NCI-H446 treated with DMSO at 0.1 percent for 48 hours (cell line): ENCODE results near the gene HSH2D.

Source experiments
- DNase-seq: peaks from one replicate; lab custom pipeline; 2025; lab: John Stamatoyannopoulos, UW

HSH2D gene

GRCh38 chr19:16121141-16121540 lies 22.3 kb upstream of the HSH2D start:
- no peak for DNase-seq

- no peak for DNase-seq
Observed at GRCh38 chr19:16121967-16122366, 21.5 kb upstream of the HSH2D start.

GRCh38 chr19:16124953-16125352 lies 18.5 kb upstream of the HSH2D start:
- no peak for DNase-seq

GRCh38 chr19:16125737-16126495 lies 17.6 kb upstream of the HSH2D start:
- DNase-seq: no peak

DNA sequence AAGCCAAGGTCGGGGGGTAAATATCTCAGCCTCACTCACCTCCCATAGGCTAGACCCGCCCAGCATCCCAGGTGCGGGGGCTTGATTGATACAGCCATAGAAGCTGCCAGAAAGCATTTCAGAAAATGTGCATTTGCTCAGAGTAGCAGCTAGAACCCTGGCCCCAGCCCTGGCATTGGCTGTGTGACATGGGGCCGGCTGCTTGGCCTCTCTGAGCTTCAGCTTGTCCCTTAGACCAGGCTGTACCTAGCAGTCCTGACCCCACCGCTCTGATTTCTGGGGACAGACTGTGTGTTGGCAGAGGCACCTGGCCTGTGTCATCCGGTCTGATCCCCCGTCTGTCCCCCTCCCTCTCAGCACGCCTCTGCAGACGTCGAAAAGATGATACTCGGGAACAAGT lies 16.4 kb upstream of the HSH2D start:
- DNase-seq: no peak

DNA sequence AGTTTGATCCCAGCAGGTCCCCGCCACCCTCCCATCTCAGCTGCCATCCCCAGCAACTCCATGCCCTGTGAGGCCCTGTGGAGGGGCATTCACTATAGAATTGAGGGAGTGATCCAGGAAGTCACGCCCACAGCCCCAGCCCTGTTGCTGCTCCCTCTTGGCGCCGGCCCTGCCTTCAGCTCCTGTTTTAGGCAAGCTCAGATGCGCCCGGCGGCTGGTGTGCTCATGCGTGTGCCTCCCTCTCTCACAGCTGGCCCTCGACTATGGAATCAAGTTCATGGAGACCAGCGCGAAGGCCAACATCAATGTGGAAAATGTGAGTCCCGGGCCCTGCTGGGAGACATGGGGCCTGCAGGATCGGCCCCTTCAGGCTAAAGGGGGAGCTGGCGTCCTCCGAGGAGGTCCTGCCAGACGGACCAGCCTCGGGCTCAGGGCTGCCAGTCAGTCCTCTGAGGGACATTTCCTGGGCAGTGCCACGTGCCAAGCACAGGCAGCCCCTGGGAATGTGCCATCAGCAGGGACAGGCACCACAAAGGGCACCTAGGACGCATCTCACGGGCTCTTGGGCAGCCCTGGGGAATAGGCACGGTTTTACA lies 15.6 kb upstream of the HSH2D start:
- DNase-seq: no peak

GRCh38 chr19:16131648-16132047 lies 11.8 kb upstream of the HSH2D start:
- DNase-seq: no peak

DNA sequence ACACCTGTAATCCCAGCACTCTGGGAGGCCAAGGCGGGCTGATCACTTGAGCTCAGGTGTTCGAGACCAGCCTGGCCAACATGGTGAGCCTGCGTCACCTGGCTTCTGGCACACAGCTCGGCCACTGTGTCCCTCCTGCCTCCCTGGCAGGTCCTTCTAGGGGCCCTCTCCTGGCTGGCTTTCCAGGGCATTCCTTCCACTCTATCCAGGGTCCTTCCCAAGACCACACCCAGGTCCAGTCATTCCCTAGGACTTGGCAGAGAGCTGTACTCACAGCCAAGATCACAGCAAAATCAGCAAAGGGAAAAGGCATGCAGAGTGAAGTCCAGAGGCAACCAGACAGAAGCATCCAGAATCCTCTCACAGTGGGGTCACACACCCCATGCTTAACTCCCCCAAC lies 9.7 kb upstream of the HSH2D start:
- no peak for DNase-seq

GRCh38 chr19:16134510-16134909 lies 9.0 kb upstream of the HSH2D start:
- no peak for DNase-seq

GRCh38 chr19:16135430-16136127 lies 7.9 kb upstream of the HSH2D start:
- DNase-seq: no peak

DNA sequence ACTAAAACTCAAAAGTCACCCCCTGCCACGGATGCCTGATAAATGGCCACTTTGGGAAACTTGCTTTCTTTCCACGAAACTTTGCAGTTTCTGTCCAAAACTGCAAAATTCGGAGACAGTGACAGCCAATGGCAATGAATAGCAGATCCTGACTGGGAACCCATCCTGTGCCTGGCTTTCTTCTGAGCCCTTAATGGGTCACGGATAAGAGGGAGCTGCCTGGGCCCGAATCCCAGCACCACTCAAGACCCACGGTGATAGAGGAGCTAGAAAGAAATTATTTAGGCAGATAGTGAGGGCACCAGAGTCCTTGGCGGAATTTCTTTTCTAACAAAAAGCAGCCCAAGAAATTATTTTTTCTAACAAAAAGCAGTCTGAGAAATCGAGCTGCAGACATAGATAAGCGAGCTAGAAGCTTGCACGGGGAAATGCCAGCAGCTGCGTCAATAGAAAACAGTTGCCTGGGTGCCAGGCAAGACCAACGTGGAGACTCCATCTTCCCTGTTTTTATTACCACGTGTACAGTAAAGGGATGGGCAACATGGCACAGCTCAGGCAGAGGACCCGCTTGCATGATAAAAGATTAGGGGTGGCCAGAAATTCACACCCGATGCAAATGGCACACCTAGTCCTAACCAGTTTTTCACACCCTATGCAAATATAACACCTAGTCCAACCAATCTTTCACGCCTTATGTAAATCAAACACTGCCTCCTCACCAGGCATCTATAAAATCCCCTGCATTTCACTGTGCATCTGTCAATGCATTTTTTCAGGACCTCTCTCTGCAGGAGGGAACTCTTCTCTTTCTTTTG lies 7.1 kb upstream of the HSH2D start:
- no peak for DNase-seq

- no peak for DNase-seq
Observed at GRCh38 chr19:16139752-16140151, 3.7 kb upstream of the HSH2D start.

GRCh38 chr19:16141043-16141442 lies 2.4 kb upstream of the HSH2D start:
- no peak for DNase-seq

DNA sequence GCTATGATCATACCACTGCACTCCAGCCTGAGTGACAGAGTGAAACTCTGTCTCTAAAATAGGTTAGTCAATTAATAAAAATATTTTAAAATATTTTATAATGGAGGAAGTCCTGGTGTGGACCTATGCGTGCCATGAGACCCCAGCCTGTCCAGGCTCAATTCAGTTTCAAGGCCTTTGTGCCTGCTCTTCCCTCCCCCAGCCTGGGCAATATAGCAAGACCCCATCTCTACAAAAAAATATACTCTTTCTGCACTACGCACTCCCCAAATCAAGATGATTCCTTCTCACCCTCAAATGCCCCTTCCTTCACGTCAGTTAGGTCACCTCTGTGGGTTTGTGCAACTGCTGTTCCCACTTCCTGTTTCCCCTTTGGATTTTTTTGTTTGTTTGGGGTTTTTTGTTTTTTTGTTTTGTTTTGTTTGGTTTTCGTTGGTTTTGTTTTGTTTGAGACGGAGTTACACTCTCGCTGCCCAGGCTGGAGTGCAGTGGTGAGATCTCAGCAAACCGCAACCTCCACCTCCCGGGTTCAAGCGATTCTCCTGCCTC lies 1.4 kb upstream of the HSH2D start:
- DNase-seq: no peak

DNA sequence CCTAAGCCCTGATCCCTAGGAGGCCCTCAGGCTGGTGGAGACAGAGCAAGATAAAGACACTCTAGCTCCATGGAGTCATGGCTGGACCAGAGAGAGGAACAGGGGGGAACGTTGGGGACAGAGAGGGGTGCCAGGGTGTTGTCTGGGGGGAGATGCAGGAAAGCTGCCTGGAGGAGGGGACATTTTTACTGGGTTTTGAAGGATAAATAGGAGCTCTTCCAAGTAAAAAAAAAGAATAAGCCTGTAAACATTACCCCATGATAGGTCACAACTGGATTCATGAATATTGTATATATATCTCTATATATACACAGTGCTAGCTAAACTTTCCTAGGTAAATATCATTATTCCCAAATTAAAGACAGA lies 714 bp downstream of the HSH2D start:
- no peak for DNase-seq

- no peak for DNase-seq
Observed at GRCh38 chr19:16146112-16146511, 2.6 kb downstream of the HSH2D start.

DNA sequence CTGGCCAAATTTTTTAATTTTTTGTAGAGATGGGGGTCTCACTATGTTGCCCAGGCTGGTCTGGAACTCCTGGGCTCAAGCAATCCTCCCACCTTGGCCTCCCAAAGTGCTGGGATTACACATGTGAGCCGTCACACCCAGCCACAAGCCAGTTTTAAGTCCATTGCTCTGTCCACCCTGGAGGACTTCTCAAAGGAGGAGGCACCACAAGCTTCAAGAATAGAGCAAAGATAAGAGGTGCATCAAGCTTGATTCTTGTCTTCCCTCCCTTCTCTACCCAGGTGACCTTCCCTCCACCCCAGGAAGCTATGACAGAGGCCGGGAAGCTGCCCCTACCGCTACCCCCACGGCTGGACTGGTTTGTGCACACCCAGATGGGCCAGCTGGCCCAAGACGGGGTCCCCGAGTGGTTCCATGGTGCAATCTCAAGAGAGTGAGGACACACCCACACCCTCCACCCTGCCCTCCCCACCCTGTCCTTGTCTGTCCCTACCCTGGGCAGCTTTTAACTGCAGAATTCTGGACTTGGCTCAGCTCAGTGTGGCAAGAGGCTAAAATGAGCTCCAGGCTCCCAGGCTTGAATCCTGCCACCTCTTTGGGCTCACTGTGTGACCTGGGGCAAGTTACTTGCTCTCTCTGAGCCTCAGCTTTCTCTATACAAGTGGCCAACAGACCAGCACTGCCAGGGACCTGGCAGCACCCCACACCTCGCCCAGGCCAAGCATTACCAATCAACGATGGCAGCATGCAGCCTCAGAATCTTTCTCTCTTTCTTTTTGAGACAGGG lies 5.2 kb downstream of the HSH2D start:
- no peak for DNase-seq

DNA sequence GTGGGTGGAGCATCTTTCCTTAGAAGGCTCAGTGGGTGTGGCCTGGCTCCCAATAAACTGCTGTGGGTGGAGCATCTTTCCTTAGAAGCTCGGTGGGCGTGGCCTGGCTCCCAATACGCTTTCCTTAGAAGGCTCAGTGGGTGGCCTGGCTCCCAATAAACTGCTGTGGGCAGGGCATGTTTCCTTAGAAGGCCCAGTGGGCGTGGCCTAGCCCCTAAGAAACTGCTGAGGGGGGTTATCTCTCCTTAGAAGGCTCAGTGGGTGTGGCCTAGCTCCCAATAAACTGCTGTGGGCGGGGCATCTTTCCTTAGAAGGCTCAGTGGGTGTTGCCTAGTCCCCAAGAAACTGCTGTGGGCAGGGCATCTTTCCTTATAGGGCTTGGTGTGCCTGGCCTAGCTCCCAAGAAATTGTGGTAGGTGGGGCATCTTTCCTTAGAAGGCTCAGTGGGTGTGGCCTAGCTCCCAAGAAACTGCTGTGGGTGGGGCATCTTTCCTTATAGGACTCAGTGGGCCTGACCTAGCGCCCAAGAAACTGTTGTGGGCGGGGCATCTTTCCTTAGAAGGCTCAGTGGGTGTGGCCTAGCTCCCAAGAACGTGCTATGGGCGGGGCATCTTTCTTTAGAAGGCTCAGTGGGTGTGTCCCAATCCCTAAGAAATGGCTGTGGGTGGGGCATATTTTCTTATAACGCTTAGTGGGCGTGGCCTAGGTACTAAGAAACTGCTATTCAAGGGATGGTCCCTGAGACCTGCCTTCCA lies 10.3 kb downstream of the HSH2D start:
- DNase-seq: no peak

- DNase-seq: no peak
Observed at GRCh38 chr19:16154557-16154956, 11.1 kb downstream of the HSH2D start.

DNA sequence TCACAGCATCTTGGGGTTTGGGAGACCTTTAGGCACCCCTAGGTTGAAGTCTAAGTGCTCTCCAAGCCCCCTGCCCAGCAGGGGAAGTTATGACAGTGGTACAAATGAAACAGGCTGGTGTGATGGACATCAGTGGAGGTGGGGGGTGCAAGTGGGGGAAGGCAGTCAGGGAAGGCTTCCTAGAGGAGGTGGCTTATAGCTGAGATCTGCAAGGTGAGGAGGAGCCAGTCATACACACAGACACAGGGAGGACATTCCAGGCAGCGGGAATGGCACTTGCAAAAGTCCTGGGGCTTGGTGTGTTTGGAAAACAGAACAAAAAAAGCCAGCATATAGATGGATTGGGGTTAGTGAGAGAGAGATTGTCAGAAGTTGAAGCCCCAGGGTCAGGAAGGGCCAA lies 11.6 kb downstream of the HSH2D start:
- DNase-seq: no peak

DNA sequence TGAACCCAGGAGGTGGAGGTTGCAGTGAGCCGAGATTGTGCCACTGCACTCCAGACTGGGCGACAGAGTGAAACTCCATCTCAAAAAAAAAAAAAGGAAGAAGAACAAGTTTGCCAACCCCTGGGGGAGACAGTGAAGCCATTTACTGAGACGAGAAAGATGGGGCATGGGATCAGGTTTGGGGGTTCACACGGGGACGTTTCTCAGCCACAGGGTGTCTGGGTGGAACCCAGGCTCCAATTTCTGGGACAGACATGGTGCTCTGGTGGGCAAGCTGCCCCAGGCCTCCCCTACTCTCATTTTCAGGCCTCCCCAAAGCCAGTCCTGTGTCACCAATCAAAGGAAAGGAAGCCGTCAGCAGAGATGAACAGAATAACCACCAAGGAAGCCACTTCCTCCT lies 13.4 kb downstream of the HSH2D start:
- no peak for DNase-seq
